ENCODE data around the gene CCDC3. TPM values are rescaled to one million over a fixed set of nuclear protein-coding genes. Genes with fewer than 3 reads are reported as not detected.

Gene CCDC3
- total RNA-seq, 4 donors from 2014 or later, result 27.8 to 108 (median 74.6) TPM

DNA sequence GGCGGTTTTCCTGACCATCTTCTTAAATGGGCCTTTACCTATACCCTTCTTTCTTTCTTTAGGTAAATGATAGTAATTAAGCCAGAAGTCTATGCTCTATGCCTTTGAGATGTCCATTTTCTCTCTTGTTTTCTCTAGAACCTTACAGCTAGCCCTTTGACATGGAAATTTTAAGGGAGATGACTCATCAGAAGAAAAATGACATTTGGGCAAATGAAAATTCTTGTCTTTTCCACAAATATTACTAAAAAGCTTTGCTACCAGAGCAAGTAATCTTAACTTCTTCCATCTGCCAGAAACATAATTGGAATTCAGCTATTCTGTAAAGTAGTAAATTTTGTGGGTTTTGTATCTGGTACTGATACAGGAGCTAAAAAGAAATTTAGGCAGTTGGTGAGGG lies 59.5 kb downstream of the CCDC3 start:
- TF ChIP-seq POLR2A (IDR thresholded peaks at IDR 0.05) (no peak), CTCF (IDR thresholded peaks at IDR 0.05) (no peak)
- intact Hi-C loops (cut with DNase I; ENCODE audit: low total_unique reads), result no loop called here
- DNase-seq (ENCODE audit: low spot score in 2 of 2), result no peak
- WGBS, 2 donors, result 97 to 98% methylated on average over 1 of the region's 1 CpG
- H3K4me3 ChIP-seq (ENCODE audit: low read depth, poor library complexity, severe bottlenecking), result no peak overlapping the region

DNA sequence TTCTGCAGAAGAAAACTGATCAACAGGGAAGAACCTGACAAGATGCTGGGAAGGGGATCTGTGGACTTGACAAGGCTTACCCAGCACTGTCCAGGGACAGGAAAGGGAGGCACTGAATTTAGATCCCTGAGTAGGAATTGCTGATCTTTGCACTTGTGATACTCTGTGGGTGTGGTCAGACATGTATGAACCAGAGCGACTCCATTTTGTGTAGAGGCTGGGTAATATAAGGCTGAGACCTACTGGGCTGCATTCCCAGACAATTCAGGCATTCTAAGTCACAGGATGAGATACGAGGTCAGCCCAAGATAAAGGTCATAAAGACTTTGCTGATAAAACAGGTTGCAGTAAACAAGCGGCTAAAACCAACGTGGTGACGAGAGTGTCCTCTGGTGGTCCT lies 60.7 kb downstream of the CCDC3 start:
- no peak overlapping the region for H3K4me3 ChIP-seq (ENCODE audit: low read depth, poor library complexity, severe bottlenecking)
- peak in 1 of 2 donors; percentile 13 for DNase-seq (ENCODE audit: low spot score in 2 of 2)
- WGBS, 2 donors, result 74 to 77% methylated on average over 5 of the region's 5 CpGs
- intact Hi-C loops (cut with DNase I; ENCODE audit: low total_unique reads), result no loop called here
- TF ChIP-seq CTCF (IDR thresholded peaks at IDR 0.05) (no peak), POLR2A (IDR thresholded peaks at IDR 0.05) (no peak)

GRCh38 chr10:12938271-12938670 lies 63.2 kb downstream of the CCDC3 start:
- TF ChIP-seq CTCF (IDR thresholded peaks at IDR 0.05), result no peak
- TF ChIP-seq POLR2A (IDR thresholded peaks at IDR 0.05), result no peak
- intact Hi-C loops (cut with DNase I; ENCODE audit: low total_unique reads), result no loop called here
- DNase-seq (ENCODE audit: low spot score in 2 of 2), result peak in 1 of 2 donors; percentile 2
- WGBS, 2 donors, result 51% methylated on average over 4 of the region's 4 CpGs
- H3K4me3 ChIP-seq (ENCODE audit: low read depth, poor library complexity, severe bottlenecking), result no peak overlapping the region

GRCh38 chr10:12937527-12937926 lies 64.0 kb downstream of the CCDC3 start:
- no peak overlapping the region for H3K4me3 ChIP-seq (ENCODE audit: low read depth, poor library complexity, severe bottlenecking)
- WGBS, 2 donors, result 65 to 80% methylated on average over 3 of the region's 3 CpGs
- no peak for TF ChIP-seq POLR2A (IDR thresholded peaks at IDR 0.05)
- TF ChIP-seq CTCF (IDR thresholded peaks at IDR 0.05), result no peak
- DNase-seq (ENCODE audit: low spot score in 2 of 2), result peak in 1 of 2 donors; percentile 54
- intact Hi-C loops (cut with DNase I; ENCODE audit: low total_unique reads), result no loop called here

- TF ChIP-seq CTCF (IDR thresholded peaks at IDR 0.05), result no peak
- intact Hi-C loops (cut with DNase I; ENCODE audit: low total_unique reads), result no loop called here
- peak in 1 of 2 donors; percentile 21 for DNase-seq (ENCODE audit: low spot score in 2 of 2)
- WGBS, 2 donors, result 58 to 71% methylated on average over 4 of the region's 4 CpGs
- H3K4me3 ChIP-seq (ENCODE audit: low read depth, poor library complexity, severe bottlenecking), result no peak overlapping the region
Observed at GRCh38 chr10:12934777-12935176, 66.7 kb downstream of the CCDC3 start.

GRCh38 chr10:12929381-12929780 lies 72.1 kb downstream of the CCDC3 start:
- 88 to 89% methylated on average over 2 of the region's 2 CpGs for WGBS, 2 donors
- intact Hi-C loops (cut with DNase I; ENCODE audit: low total_unique reads), result no loop called here
- peak in 1 of 2 donors; percentile 54 for DNase-seq (ENCODE audit: low spot score in 2 of 2)
- H3K4me3 ChIP-seq (ENCODE audit: low read depth, poor library complexity, severe bottlenecking), result no peak overlapping the region
- no peak for TF ChIP-seq CTCF (IDR thresholded peaks at IDR 0.05)
- no peak for TF ChIP-seq POLR2A (IDR thresholded peaks at IDR 0.05)
